Vagina (tissue), 2 donors: Measurements from ENCODE around the gene EFCAB9. TPM values are rescaled to one million over a fixed set of nuclear protein-coding genes. Genes with fewer than 3 reads are reported as not detected.

Source experiments
- DNase-seq, 2 donors: peaks; one replicate each; pipeline ENCODE4 v3.0.0-alpha.2; 2017; ENCODE audit errors: extremely low spot score in 2 of 2
- H3K27ac ChIP-seq: fragments of 200-600 bp; sonication (generic); one replicate; pipeline ENCODE4 v1.5.1; 2019
- H3K27me3 ChIP-seq: fragments of 200-600 bp; sonication (generic); one replicate; pipeline ENCODE4 v1.5.1; 2019
- H3K36me3 ChIP-seq, 2 donors: fragments of 200-600 bp; sonication (generic); one replicate each; pipeline ENCODE4 v1.5.1; 2017 to 2019
- H3K4me1 ChIP-seq: fragments of 200-600 bp; sonication (generic); one replicate; pipeline ENCODE4 v1.5.1; 2019
- H3K4me3 ChIP-seq, 2 donors: fragments of 200-600 bp; sonication (generic); 1 replicate in 1 of 2; 2 replicates in 1 of 2; pipeline ENCODE4 v1.5.1; 2016 to 2019
- H3K9me3 ChIP-seq: fragments of 200-600 bp; sonication (generic); one replicate; pipeline ENCODE4 v1.5.1; 2019
- POLR2A ChIP-seq, 2 donors: fragments of 450-650 bp; IDR thresholded peaks; one replicate each; pipeline ENCODE4 v1.6.1; 2017; ENCODE audit warnings: antibody characterized with exemption in 2 of 2, mild to moderate bottlenecking in 2 of 2, moderate library complexity in 2 of 2
- POLR2AphosphoS5 ChIP-seq, 2 donors: sonication (generic); formaldehyde crosslinking; IDR thresholded peaks; one replicate each; pipeline ENCODE4 v1.9.0; 2017; ENCODE audit warnings: antibody characterized with exemption in 2 of 2, mild to moderate bottlenecking in 2 of 2, low read depth in 1 of 2; ENCODE audit not compliant: insufficient read depth in 1 of 2
- intact Hi-C: fragments of 100-400 bp; cut with DNase I; formaldehyde crosslinking; loops from one replicate; pipeline ENCODE4 v1.15.1; 2023
- small RNA-seq: library from RNA; depleted of rRNA; stranded (forward); fragments of <200 nt; gene quantifications from one replicate; pipeline ENCODE3, GENCODE V24; 2016
- total RNA-seq: library from RNA; depleted of rRNA; stranded (reverse); fragments of >200 nt; gene quantifications from one replicate; pipeline ENCODE4 v1.2.3, GENCODE V29; 2016

Gene EFCAB9
- total RNA-seq, 1 donor from 2014 or later, result not detected

GRCh38 chr5:172252501-172252900 lies 58.5 kb downstream of the EFCAB9 start:
- Histone ChIP-seq H3K4me1 (no peaks in the 10 kb centered on the region), H3K9me3 (no peaks in the 10 kb centered on the region), H3K36me3 (peaks cover 0 to 13% of the 10 kb centered on the region in 2 donors), H3K4me3 (no peak overlapping the region), H3K27ac (no peak overlapping the region), H3K27me3 (no peaks in the 10 kb centered on the region)
- no peak for DNase-seq
- TF ChIP-seq POLR2AphosphoS5 (IDR thresholded peaks at IDR 0.05; ENCODE audit: insufficient read depth in 1 of 2, low read depth in 1 of 2), result no peak
- no peak for TF ChIP-seq POLR2A (IDR thresholded peaks at IDR 0.05)
- intact Hi-C loops, result no loop called here

Small RNA genes lying within 50 kb of the gene (small RNA-seq; reads per million reads assigned to genes)
- gene RF00191, result not detected

Other genes starting within 250 kb of the EFCAB9 start
- gene FBXW11, start 187.5 kb upstream of the EFCAB9 start, total RNA-seq, result 40.5 TPM
- 33.9 TPM for gene STK10, start 5.9 kb upstream of the EFCAB9 start, total RNA-seq
- 22.8 TPM for gene UBTD2, start 89.6 kb downstream of the EFCAB9 start, total RNA-seq